Stimulated activated memory B cell treated with anti-CD40 and anti-IgM and Interleukin-4, amounts not matched to agents 10 μg/mL and 1 μg/mL and 100 μg/mL, for 72 hours (primary cell): ENCODE data around the gene RBFOX1.

ENCODE experiments used
- ATAC-seq: fragments of 150-1000 bp; cut with Tn5 transposase; 2 replicates; pipeline ENCODE4 v1.10.0; 2021
- H3K27ac Mint-ChIP-seq: one replicate; pipeline ENCODE4 v1.8.0; 2022; ENCODE audit warnings: mild to moderate bottlenecking, mixed read lengths
- H3K27me3 Mint-ChIP-seq: one replicate; pipeline ENCODE4 v1.8.0; 2022; ENCODE audit warnings: mixed read lengths
- H3K36me3 Mint-ChIP-seq: one replicate; pipeline ENCODE4 v1.8.0; 2022; ENCODE audit warnings: mixed read lengths
- H3K4me1 Mint-ChIP-seq: one replicate; pipeline ENCODE4 v1.8.0; 2022; ENCODE audit warnings: mixed read lengths
- H3K4me3 Mint-ChIP-seq: one replicate; pipeline ENCODE4 v1.8.0; 2022; ENCODE audit warnings: mild to moderate bottlenecking, moderate library complexity, mixed read lengths
- H3K9me3 Mint-ChIP-seq: one replicate; pipeline ENCODE4 v1.8.0; 2022; ENCODE audit warnings: mixed read lengths

Gene RBFOX1

DNA sequence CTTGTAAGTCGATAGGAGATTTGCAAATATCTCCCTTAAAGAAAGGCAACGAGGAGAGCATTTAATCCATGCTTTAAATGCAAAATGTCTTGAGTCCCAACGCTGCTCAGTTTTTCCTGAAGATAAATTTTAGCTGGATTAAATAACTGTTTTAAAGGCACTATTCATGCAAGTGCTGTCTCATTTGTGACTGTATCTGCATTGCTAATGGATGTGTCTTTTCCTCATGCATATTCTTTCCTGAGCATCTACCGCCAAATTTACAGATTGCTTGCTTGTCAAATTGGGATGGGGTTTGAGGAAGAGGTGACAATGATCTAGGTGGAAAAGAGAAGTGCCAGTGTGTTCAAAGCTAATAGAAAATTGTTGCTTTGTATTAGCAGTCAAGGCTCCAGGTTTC, 106.9 kb downstream of the RBFOX1 start:
- no peaks in the 10 kb centered on the region for H3K36me3 Mint-ChIP-seq
- H3K4me1 Mint-ChIP-seq, result no peaks in the 10 kb centered on the region
- H3K4me3 Mint-ChIP-seq, result no peak overlapping the region
- H3K9me3 Mint-ChIP-seq, result peaks cover 5% of the 10 kb centered on the region
- no peak for ATAC-seq
- H3K27me3 Mint-ChIP-seq, result no peaks in the 10 kb centered on the region
- no peak overlapping the region for H3K27ac Mint-ChIP-seq

DNA sequence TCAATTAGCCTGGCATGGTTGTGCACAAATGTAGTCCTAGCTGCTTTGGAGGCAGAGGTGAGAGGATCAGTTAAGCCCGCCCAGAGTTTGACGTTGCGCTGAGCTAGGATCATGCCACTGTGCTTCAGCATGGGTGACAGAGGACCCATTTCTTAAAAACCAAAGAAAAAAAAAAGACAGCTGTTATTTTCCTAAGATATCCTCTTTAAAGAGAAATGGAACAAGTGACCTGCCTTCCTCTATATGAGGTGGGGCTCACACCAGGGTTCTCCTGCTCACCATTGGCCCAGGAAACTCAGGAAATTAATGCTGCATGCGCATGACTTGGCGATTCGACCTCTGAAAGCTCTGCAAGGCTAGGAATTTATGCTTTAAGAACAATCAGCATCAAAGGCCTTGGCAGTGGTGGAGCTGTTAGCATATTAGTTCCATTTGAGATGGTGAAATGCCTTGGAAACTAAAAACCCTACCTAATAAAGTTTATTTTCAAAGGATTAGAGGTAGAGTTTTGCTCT, 108.3 kb downstream of the RBFOX1 start:
- H3K4me1 Mint-ChIP-seq, result no peaks in the 10 kb centered on the region
- no peaks in the 10 kb centered on the region for H3K36me3 Mint-ChIP-seq
- H3K27me3 Mint-ChIP-seq, result no peaks in the 10 kb centered on the region
- H3K9me3 Mint-ChIP-seq, result peaks cover 3% of the 10 kb centered on the region
- no peak for ATAC-seq
- H3K27ac Mint-ChIP-seq, result no peak overlapping the region
- no peak overlapping the region for H3K4me3 Mint-ChIP-seq

DNA sequence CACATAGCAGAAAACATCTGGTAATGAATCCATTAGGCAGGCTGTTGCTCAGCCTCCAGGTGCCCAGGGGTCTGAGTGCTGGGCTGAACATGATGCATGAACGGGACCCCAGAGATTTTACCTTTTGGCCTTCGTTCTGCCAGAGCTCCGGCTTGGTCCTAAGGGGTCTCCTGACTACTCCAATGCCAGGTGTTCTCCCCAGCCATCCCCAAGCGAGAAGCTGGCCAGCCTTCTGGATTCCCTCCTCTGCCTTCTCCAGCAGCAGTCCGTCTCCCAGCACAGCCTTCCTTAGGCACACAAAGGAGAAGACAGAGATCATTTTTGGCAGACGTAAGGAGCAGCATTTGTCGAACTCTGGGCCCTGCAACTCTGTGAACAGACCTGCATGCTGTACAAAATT, 109.4 kb downstream of the RBFOX1 start:
- no peaks in the 10 kb centered on the region for H3K27me3 Mint-ChIP-seq
- no peaks in the 10 kb centered on the region for H3K4me1 Mint-ChIP-seq
- no peaks in the 10 kb centered on the region for H3K36me3 Mint-ChIP-seq
- no peak for ATAC-seq
- H3K4me3 Mint-ChIP-seq, result no peak overlapping the region
- peaks cover 3% of the 10 kb centered on the region for H3K9me3 Mint-ChIP-seq
- no peak overlapping the region for H3K27ac Mint-ChIP-seq

DNA sequence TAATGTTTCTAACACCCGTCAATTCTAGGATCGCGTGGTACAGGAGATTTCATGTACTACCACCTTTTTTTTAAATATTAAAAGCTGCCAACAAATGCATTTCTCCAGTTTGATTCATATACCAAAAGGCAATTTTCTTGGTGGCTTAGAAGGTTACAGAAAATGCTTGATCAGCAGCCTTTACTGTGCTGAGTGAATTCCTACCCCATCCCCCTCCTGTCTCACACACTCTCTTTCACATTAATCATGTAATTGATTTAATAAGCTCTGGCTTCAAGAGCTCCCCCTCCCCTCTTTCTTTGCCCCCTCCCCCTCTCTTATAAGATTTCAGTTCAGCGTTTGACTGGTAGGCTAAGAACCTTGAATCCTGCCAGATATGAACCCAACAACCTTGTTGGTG, 110.5 kb downstream of the RBFOX1 start:
- Mint-ChIP-seq H3K27ac (no peak overlapping the region), H3K4me3 (no peak overlapping the region), H3K9me3 (peaks cover under 1% of the 10 kb centered on the region), H3K27me3 (no peaks in the 10 kb centered on the region), H3K4me1 (no peaks in the 10 kb centered on the region), H3K36me3 (no peaks in the 10 kb centered on the region)
- no peak for ATAC-seq

DNA sequence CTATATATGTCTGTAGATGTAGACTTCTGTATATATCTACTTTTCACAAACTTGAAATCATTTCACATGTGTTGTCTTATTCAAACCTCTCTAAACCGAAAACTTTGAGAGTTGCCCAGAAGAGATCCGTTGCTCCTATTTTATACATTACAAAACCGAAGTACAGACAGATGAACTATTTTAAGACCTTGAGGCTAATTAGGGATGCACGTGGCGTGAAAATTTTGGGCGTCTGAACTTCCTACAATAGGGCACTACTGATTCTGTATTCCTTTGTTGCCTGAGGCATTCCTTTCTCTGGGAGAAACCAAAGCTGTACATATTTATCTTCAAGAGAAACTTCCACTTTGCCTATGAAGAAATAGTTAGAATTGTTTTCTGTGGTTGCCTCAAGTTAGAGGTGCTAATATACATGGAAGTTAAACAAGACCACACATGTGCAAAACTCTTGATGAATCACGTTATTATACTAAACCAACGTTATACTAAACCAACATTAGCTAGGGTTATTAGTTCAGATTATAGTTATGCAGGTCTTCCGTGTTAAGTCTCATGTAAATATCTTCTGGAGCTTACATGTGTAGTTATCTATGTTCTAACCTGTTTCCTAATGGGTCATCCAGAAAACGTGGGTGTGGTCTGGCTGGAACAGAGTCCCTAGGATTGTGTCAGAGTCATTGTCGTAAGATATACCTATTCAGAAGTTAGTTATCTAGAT, 111.2 kb downstream of the RBFOX1 start:
- H3K4me1 Mint-ChIP-seq, result no peaks in the 10 kb centered on the region
- H3K4me3 Mint-ChIP-seq, result no peak overlapping the region
- H3K27me3 Mint-ChIP-seq, result no peaks in the 10 kb centered on the region
- ATAC-seq, result no peak
- no peaks in the 10 kb centered on the region for H3K36me3 Mint-ChIP-seq
- no peak overlapping the region for H3K27ac Mint-ChIP-seq
- H3K9me3 Mint-ChIP-seq, result peaks cover 2% of the 10 kb centered on the region

DNA sequence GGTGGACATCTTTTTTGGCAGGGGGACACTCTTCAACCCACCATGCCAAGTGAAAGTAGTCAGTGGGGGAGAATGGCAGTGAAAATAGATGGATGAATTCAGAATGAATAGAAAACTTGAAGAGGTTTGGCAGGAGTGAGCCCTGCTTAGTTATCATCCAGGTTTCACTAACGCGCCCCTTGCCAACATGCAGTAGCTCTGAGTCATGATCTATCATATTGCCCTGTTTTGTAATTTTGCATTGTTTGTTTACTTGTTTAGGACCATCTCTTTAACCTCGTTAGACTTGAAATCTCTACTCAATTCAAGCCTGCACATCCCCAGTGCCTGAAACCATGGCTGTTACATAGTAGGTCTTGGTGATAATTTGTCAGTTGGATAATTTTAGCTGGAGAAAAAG, 116.7 kb downstream of the RBFOX1 start:
- no peaks in the 10 kb centered on the region for H3K4me1 Mint-ChIP-seq
- peaks cover 15% of the 10 kb centered on the region for H3K9me3 Mint-ChIP-seq
- no peaks in the 10 kb centered on the region for H3K27me3 Mint-ChIP-seq

DNA sequence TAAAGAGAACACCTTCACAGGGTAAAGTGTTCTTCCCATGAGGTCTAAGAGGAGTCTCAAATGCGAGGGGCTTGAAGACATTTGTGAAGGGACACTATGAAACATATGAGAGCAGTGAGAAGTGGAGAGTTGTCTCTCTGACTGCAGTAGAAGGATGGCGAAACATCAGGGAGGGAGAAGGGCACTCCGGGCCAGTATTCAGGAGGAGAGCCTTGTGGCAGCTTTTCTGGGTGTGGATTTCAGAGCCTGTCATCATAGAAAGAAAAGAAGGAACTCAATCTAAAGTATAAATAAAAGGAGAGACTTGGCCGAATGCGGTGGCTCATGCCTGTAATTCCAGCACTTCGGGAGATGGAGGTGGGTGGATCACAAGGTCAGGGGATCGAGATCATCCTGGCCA, 117.2 kb downstream of the RBFOX1 start:
- no peak overlapping the region for H3K27ac Mint-ChIP-seq
- no peaks in the 10 kb centered on the region for H3K27me3 Mint-ChIP-seq
- H3K36me3 Mint-ChIP-seq, result no peaks in the 10 kb centered on the region
- no peak overlapping the region for H3K4me3 Mint-ChIP-seq
- peaks cover 15% of the 10 kb centered on the region for H3K9me3 Mint-ChIP-seq
- H3K4me1 Mint-ChIP-seq, result no peaks in the 10 kb centered on the region
- no peak for ATAC-seq

More for the DNA sequence above, 116.7 kb downstream of the RBFOX1 start:
- Mint-ChIP-seq H3K4me3 (no peak overlapping the region), H3K36me3 (no peaks in the 10 kb centered on the region), H3K27ac (no peak overlapping the region)
- no peak for ATAC-seq

DNA sequence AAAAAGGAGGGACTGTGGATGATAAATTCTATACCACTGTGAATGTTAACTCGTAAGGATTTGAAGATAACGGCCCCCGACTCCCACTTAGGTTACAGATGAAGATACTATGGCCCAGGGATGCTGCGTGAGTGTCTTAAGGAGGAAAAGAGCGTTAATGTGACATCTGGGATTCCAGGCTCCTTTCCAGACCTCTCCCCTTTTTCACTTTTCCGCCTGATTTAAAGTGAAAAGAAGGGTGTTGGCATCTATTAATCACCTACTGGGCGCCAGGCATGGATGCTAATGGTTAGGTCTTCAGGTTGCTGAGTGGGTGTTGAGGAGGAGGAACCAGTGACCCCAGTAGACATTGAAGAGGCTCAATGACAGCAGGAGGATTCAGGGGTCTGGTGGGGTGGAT, 117.8 kb downstream of the RBFOX1 start:
- Mint-ChIP-seq H3K27me3 (no peaks in the 10 kb centered on the region), H3K4me3 (no peak overlapping the region), H3K36me3 (no peaks in the 10 kb centered on the region), H3K9me3 (peaks cover 15% of the 10 kb centered on the region), H3K27ac (no peak overlapping the region), H3K4me1 (no peaks in the 10 kb centered on the region)
- ATAC-seq, result no peak

DNA sequence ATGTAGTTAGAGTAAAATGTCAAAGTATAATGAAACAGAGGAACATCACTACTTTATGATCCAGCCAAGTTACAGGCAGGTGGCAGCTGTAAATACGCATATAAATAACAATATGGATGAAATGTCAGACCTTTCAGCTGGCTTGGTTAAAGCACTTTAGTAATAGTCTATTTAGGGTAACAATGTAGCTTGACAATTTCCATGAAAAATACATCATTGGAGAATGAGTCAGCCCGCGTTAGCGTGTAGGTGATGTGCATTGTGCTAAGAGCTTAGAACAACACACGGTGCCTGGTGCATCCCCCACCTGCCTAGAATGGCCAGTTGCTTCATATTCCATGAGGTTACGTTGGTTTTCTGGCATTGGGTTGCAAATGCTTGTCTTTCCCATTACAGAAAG, 119.4 kb downstream of the RBFOX1 start:
- no peak overlapping the region for H3K4me3 Mint-ChIP-seq
- H3K27me3 Mint-ChIP-seq, result no peaks in the 10 kb centered on the region
- no peaks in the 10 kb centered on the region for H3K36me3 Mint-ChIP-seq
- H3K4me1 Mint-ChIP-seq, result no peaks in the 10 kb centered on the region
- no peak overlapping the region for H3K27ac Mint-ChIP-seq
- peaks cover 15% of the 10 kb centered on the region for H3K9me3 Mint-ChIP-seq
- no peak for ATAC-seq

DNA sequence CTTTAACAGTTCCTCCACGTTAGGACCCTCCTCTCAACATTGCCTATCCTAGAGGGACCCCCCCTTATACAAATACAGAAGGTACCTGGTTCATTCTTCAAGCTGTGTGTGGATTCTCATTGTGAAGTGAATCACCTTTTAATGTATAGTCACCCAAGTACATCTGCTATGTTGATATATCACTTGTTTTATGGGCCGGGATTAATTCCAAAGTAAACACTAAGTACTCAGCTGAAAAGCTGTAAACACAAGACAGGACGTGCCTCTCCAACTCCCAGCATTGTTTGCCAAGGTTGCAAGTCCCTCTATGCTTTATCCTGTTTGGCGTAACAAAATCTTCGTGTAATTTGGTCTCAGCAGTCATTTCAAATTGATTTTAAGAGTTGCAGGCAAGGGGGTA, 123.6 kb downstream of the RBFOX1 start:
- Mint-ChIP-seq H3K27me3 (no peaks in the 10 kb centered on the region), H3K36me3 (no peaks in the 10 kb centered on the region), H3K27ac (no peak overlapping the region), H3K4me3 (no peak overlapping the region), H3K4me1 (no peaks in the 10 kb centered on the region), H3K9me3 (peaks cover 18% of the 10 kb centered on the region)
- ATAC-seq, result no peak

DNA sequence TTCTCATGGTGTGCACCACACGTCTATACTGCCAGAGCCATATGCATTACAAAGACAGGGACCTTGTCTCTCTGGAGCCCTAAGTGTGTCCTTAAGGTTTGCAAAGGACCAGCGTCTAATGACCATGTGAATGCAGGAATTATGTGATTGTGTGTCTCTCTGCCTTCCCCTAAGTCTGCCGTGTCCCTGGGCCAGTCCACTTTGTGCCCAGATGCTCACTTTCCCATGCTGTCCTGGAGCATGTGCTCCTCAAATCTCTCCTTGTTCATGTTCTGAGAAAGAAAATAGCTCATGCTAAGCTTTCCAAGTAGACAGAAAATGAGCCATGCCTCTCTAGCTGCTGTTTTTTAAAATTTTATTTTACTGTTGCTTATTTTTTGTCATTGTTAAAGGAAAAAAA, 125.5 kb downstream of the RBFOX1 start:
- ATAC-seq, result no peak
- Mint-ChIP-seq H3K4me1 (no peaks in the 10 kb centered on the region), H3K27ac (no peak overlapping the region), H3K36me3 (no peaks in the 10 kb centered on the region), H3K4me3 (no peak overlapping the region), H3K27me3 (no peaks in the 10 kb centered on the region), H3K9me3 (peaks cover 13% of the 10 kb centered on the region)

DNA sequence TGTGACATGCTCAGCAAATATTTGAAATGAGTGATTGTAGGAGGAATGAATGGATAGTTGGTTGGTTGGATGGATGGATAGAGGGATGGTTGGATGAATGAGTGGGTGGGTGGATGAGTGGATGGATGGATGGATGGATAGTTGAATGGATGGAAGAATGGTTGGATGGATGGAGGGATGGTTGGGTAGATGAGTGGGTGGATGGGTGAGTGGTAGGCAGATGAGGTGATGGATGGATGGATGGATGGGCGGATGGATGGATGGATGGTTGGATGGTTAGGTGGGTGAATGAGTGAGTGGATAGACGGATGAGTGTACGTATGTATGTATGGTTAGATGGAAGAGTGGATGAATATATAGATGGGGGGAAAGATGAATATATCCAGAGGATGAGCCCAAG, 137.7 kb downstream of the RBFOX1 start:
- ATAC-seq, result no peak
- peaks cover 9% of the 10 kb centered on the region for H3K9me3 Mint-ChIP-seq
- no peaks in the 10 kb centered on the region for H3K27me3 Mint-ChIP-seq

DNA sequence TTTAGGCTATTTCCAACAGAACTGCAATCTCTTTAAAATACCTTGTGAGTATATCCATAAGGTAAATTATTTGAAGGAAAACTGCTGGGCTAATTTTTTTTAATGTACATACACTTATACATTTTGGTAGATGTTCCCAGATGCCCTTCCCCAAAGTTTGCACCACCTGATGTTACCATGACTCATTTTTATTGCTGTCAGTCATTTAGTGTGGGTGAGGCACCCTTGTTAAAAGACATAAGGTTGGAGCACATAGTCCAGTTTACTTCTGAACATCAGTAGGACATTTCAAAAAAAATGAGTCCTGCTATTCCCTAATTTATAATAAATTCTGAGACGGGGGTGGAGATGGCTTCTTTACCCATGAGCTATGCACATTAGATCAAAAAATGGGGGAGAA, 138.6 kb downstream of the RBFOX1 start:
- Mint-ChIP-seq H3K4me1 (no peaks in the 10 kb centered on the region), H3K9me3 (peaks cover 9% of the 10 kb centered on the region), H3K27me3 (no peaks in the 10 kb centered on the region), H3K27ac (no peak overlapping the region), H3K36me3 (no peaks in the 10 kb centered on the region), H3K4me3 (no peak overlapping the region)
- no peak for ATAC-seq

More for the DNA sequence above, 137.7 kb downstream of the RBFOX1 start:
- Mint-ChIP-seq H3K36me3 (no peaks in the 10 kb centered on the region), H3K27ac (no peak overlapping the region), H3K4me3 (no peak overlapping the region), H3K4me1 (no peaks in the 10 kb centered on the region)

DNA sequence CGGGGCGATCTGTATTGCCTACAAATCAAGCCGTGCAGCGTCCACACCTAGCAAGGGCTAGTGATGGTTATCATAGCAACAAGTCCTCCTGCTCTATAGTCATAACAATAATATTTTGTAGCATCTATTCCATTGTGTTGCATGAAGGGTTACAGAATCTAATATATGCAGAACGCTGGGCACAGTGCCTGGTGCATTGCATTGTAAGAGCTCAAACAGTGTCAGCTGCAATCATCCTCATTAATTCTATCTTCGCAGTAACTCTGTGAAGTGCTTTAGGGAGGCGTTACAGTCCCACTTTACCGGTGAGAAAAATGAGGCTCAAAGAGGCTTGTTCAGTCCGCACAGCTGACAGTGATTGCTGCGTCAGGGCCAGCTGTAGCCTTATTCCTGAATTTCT, 149.4 kb downstream of the RBFOX1 start:
- no peaks in the 10 kb centered on the region for H3K27me3 Mint-ChIP-seq
- no peak for ATAC-seq
- no peaks in the 10 kb centered on the region for H3K36me3 Mint-ChIP-seq
- no peaks in the 10 kb centered on the region for H3K9me3 Mint-ChIP-seq
- no peaks in the 10 kb centered on the region for H3K4me1 Mint-ChIP-seq
- H3K27ac Mint-ChIP-seq, result no peak overlapping the region
- H3K4me3 Mint-ChIP-seq, result no peak overlapping the region

DNA sequence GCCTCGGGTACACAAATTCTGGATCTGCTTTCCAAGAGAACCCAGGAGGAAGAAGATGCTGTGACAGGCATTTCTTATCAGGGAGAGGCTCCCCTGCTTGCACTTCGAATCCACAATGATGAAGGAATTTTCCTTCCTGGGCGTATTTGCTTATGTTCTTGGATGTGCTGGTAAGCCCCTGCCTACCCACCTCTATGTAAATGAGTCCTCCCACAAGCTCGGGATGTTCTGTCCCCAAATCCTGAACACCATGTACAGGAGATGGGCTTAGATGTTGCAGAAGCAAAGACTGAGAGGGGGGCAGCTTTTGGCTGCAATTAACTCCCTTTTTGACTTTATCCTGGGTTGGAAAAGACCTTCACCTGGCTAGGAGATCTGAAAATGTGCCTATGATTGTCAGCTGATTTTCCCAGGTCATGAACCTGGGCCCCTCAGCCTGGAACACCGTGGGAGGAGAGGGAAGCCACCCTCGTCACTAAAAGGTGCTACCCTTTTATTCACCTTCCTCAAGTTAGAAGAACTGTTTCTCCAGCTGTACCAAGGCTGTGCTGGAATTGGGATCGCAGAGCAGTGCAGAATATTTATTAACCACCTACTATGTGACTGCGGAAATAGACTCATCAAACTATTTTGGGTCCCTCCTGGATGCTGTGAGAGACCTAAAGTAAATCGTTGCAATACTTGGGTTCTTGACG, 150.1 kb downstream of the RBFOX1 start:
- Mint-ChIP-seq H3K4me1 (no peaks in the 10 kb centered on the region), H3K9me3 (no peaks in the 10 kb centered on the region), H3K36me3 (no peaks in the 10 kb centered on the region), H3K27me3 (no peaks in the 10 kb centered on the region), H3K4me3 (no peak overlapping the region), H3K27ac (no peak overlapping the region)
- ATAC-seq, result no peak
